ENCODE data around the gene ACADL.

The ACADL gene

GRCh38 chr2:210170196-210170445 lies 55.1 kb downstream of the ACADL start:
- DNase-seq (ENCODE audit: low spot score), result no peak

GRCh38 chr2:210169516-210170195 lies 55.6 kb downstream of the ACADL start:
- no peak for DNase-seq (ENCODE audit: low spot score)

GRCh38 chr2:210167227-210167626 lies 58.0 kb downstream of the ACADL start:
- no peak for DNase-seq (ENCODE audit: low spot score)

GRCh38 chr2:210162466-210163124 lies 62.7 kb downstream of the ACADL start:
- DNase-seq (ENCODE audit: low spot score), result no peak

- no peak for DNase-seq (ENCODE audit: low spot score)
Measured at GRCh38 chr2:210159059-210159458, 66.2 kb downstream of the ACADL start.

GRCh38 chr2:210158236-210158635 lies 67.0 kb downstream of the ACADL start:
- no peak for DNase-seq (ENCODE audit: low spot score)

- no peak for DNase-seq (ENCODE audit: low spot score)
Measured at GRCh38 chr2:210157526-210157925, 67.7 kb downstream of the ACADL start.

GRCh38 chr2:210147614-210148013 lies 77.6 kb downstream of the ACADL start:
- DNase-seq (ENCODE audit: low spot score), result no peak

Data from ecto neural progenitor cell (in vitro differentiated cells).